VCaP (cell line): ENCODE measurements around the gene PHC3.
A peak's percentile ranks its signal among the peaks of the same experiment; 100 is the strongest.

Experiments used
- H3K27ac ChIP-seq: fragments of 450-650 bp; 2 replicates; pipeline ENCODE4 v1.5.1; 2017
- TF ChIP-seq, protein P1 (sequence below): fragments of 450-650 bp; conservative IDR thresholded peaks from 2 replicates; pipeline ENCODE4 v1.5.1; 2017; ENCODE audit warnings: mild to moderate bottlenecking, moderate library complexity

Gene PHC3

DNA sequence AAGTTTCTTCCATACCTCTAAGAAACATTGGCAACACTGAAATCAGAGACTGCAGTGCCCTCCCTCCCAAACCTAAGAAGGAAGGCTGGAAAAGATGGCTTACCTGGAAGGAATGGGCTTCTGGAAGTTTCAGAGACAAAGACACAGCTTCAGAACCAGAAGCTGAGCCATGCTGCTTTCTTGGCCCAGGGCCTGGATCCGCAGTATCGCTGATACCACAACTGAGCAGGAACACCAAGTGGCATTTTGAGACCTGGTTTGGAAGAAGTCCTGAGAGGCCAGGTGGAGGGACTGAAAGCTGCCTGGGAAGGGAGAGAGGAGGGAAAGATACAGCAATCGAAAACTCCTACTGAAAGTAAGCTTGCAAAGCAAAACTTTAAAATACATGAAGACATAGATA lies 124.0 kb downstream of the PHC3 start:
- TF ChIP-seq, protein P1, sequence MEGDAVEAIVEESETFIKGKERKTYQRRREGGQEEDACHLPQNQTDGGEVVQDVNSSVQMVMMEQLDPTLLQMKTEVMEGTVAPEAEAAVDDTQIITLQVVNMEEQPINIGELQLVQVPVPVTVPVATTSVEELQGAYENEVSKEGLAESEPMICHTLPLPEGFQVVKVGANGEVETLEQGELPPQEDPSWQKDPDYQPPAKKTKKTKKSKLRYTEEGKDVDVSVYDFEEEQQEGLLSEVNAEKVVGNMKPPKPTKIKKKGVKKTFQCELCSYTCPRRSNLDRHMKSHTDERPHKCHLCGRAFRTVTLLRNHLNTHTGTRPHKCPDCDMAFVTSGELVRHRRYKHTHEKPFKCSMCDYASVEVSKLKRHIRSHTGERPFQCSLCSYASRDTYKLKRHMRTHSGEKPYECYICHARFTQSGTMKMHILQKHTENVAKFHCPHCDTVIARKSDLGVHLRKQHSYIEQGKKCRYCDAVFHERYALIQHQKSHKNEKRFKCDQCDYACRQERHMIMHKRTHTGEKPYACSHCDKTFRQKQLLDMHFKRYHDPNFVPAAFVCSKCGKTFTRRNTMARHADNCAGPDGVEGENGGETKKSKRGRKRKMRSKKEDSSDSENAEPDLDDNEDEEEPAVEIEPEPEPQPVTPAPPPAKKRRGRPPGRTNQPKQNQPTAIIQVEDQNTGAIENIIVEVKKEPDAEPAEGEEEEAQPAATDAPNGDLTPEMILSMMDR, result no peak
- H3K27ac ChIP-seq, result peak overlapping the region; percentile 32; the same call in 1 of the 2 replicates

DNA sequence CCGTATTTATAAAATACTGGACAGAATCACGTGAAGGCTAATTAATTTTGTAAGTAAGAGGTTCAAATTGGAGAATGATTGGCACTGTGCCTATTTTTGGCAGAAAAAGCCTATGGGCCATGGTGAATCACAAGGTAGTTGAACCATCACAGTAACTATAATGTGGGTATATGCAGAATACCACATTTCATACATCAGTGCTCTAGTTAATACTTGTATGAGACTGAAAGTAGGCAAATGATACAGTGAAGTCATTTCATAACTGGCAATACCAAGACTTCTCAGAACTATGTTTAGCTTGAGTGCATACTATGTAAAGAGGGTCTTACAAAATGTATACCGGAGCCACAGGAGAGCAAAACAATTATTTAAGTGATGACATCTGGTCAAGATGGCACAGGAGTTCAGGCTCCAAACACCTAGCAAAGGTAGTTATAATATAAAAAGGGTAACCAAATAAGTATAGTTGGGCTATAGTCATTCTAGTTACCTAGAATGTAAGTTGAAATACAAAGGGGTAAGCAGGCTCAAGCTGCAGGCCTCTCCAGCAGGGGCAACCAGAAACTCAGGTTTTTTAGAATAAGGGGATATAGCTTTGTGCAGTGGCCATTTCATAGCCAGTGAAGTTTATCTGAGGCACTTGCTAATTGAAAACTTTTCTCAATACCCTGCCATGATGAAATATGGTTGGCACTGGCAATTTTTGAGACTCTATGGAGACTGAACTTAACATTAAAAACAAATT lies 124.7 kb downstream of the PHC3 start:
- TF ChIP-seq, protein P1, result no peak
- peak overlapping the region; percentile 32; the same call in 1 of the 2 replicates for H3K27ac ChIP-seq

DNA sequence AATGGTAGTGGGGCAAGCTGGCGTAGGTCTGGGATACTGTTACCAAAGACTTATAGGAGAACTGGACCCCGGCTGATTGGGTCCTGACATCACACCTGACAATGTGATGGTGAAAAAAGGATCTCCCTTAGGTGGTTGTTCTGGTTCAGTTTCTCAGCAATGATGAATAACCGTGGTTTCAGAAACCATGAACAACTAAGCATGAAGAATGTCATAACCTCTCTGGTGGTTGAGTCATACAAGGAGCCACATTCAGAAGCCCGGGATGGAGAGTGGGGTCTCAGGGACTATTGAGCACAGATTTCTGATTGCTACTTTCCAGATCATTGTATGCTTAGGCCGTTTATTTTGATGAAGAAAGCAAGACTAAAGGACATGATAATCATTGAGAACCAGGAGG lies 126.3 kb downstream of the PHC3 start:
- H3K27ac ChIP-seq, result peak overlapping the region; percentile 48
- TF ChIP-seq, protein P1, result no peak

DNA sequence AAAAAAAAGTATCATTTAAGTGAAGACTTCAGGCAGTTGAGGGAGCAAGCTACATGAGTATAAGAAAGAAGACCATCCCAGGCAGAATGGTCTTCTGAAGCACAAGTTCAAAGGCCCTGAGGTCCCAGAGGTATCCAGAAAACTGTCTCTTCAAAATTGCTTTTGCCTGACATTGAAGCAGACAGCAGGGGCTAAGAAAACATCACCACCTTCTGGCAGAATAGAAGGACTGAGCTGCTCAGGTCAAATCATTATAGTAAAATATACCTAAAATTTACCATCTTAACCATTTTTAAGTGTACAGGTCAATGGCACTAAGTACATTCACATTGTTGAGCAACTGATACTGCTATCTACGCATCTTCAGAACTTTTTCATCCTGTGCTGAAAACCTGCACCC lies 127.3 kb downstream of the PHC3 start:
- peak overlapping the region; percentile 48 for H3K27ac ChIP-seq
- TF ChIP-seq, protein P1, result peak; percentile 69

DNA sequence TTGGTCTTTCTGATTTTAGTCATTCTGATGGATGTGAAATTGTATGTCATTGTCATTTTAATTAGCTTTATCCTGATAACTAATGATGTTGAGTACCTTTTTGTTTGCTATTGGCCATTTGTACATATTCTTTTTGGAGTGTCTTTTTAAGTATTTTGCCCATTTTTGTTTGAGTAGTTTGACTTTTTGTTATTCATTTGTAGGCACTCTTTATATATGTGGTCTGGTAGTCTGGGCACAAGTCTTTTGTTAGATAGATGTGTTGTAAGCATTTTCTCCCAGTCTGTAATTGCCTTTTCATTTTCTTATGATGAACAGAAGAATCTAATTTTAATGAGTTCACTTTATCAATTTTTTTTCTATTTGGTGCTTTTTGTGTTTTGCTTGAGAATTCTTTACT lies 129.1 kb downstream of the PHC3 start:
- H3K27ac ChIP-seq, result peak overlapping the region; percentile 100; the same call in 1 of the 2 replicates
- TF ChIP-seq, protein P1, result no peak

DNA sequence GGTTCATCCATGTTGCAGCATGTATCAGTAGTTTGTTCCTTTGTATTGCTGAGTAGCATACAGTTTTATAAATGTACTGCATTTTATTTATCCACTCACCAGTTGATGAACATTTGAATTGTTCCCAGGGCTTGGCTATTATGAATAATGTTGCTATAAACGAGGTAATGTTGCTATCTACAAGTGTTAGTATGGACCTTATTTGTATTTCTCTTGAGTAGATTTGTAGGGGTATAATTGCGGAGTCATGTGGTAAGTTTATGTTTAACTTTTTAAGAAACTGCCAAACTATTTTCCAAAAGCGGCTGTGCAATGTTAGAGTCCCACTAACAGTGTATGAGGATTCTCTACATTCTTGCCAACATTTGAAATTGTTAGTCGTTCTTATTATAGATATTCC lies 130.8 kb downstream of the PHC3 start:
- TF ChIP-seq, protein P1, result no peak
- H3K27ac ChIP-seq, result peak overlapping the region; percentile 100

DNA sequence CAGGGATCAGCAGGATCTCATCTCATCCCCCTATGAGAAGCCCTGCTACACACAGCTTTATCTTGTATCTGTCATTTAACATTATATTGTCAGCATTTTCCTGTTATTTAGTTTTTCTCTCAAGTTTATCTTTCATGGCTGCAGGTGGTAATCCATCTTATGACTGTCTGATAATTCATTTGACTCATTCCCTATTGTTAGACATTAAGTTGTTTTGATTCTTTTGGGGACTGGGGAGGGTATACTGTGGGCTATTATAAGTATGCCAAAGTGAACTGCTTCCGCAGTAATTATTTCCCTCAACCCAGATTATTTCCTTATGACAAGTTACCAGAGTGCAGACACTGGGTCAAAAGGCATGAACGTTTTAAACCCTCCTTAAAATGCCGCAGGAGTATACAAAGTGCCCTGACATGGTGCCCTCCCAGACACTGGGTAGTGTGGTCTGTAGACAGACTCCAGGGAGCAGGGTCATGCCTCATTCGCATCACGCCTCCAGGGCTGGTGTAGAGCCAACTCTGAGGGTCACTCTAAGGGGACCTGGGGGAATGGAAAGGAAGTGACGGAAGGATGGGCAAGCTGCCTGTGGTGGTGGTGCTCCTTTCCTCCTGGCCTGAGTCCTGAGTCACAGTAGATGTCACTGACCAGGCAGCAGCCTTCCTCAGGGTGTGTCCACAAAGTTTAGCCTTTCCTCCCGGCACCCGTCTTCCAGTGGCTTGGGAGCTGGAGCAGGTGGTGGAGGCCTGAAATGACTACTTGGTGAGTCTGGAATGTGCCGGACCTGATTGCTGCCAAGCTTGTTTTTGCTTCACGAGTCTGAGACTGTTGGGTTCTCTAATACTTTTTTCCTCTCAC lies 132.2 kb downstream of the PHC3 start:
- TF ChIP-seq, protein P1, result no peak
- peak overlapping the region; percentile 100 for H3K27ac ChIP-seq
